Hematopoietic multipotent progenitor cell (in vitro differentiated cells): Measurements from ENCODE around the gene HSD11B1. TPM values are rescaled to one million over a fixed set of nuclear protein-coding genes. Genes with fewer than 3 reads are reported as not detected.
A peak's percentile ranks its signal among the peaks of the same experiment; 100 is the strongest.

Experiments used
- DNase-seq, 3 donors: peaks; one replicate each; pipeline ENCODE4 v3.0.0-alpha.2; 2011 to 2015; ENCODE audit warnings: low read depth in 2 of 3, low spot score in 2 of 3
- total RNA-seq: library from RNA; depleted of rRNA; stranded (reverse); fragments of >200 nt; gene quantifications from one replicate; pipeline ENCODE4 v1.2.3, GENCODE V29; 2012

Gene HSD11B1
- not detected for total RNA-seq

DNA sequence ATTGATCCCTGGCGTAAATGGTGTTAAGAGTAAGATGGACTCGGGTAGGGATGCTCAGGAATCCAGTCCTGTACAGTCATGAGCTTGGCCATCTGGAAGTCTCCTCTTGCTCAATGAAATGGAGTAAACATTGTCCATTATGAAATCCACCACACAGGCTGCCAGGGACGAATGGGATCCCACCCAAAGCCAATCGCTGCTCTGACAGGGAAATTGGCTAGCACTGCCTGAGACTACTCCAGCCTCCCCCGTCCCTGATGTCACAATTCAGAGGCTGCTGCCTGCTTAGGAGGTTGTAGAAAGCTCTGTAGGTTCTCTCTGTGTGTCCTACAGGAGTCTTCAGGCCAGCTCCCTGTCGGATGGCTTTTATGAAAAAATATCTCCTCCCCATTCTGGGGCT, at the start of gene HSD11B1:
HSD11B1 (plus strand) TSS at position 263 of the 400 bp plus-strand sequence; CDS start at position 360, 97 bp downstream.
- no peak for DNase-seq

DNA sequence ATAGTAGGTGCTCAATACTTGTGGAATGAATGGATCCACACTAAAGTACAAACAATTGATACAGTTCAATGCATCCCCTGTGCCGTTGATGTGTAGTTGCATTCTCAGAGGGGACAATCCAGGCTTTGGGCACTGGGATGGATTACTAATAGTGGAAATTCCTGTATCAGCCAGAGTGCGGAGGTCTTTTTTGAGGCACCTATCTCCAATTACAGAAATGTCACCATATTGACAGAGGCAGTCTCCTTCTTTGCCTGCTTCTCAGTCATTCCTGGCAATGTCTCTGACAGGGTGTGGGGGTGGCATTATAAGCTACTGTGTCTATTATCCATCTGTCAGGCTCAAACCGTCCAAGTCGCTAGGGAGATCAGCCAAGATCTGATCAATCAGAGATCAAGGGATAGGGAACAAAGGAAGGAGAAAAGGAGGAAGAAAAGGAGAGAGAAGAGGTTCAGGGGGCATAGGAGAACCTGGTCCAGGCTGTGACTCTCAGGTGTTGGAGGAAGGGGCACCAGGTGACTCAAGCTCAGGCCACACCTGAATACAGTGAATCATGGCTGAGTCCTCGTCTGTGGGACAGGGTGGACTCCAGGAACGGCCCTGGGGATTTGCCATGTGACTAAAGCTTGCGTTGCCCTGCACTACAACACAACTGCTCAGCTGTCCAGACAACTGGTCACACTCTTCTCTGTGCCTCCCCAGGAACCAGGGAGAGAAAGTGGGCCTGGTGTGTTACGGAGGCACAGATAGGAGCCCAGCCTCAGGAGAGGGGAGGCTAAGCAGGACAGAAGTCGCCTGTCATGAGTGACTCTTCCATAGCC, 49.0 kb upstream of the HSD11B1 start:
- DNase-seq: no peak

- DNase-seq: no peak
Measured at GRCh38 chr1:209657140-209657879, 47.3 kb upstream of the HSD11B1 start.

GRCh38 chr1:209657918-209658317, 46.7 kb upstream of the HSD11B1 start:
- DNase-seq: no peak

GRCh38 chr1:209659909-209660308, 44.7 kb upstream of the HSD11B1 start:
- DNase-seq: peak in 1 of 3 donors; percentile 29

DNA sequence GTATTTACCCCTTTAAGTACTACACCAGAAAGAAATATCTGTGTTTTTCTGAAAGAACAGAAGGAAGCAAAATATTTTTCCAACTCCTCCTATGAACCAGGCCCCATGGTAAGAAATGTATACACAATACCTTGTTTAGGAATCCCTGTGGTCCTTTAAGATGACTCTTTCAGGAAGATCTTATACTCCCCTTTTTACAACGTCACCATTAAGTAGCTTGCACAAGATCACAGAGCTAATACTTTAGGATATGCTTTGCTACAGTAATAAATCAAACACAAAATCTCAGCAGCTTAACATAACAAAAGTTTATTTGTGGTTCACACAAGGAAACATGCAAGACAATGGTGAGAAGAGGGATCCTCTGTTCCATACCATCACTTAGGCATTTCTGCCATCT, 43.6 kb upstream of the HSD11B1 start:
- no peak for DNase-seq

DNA sequence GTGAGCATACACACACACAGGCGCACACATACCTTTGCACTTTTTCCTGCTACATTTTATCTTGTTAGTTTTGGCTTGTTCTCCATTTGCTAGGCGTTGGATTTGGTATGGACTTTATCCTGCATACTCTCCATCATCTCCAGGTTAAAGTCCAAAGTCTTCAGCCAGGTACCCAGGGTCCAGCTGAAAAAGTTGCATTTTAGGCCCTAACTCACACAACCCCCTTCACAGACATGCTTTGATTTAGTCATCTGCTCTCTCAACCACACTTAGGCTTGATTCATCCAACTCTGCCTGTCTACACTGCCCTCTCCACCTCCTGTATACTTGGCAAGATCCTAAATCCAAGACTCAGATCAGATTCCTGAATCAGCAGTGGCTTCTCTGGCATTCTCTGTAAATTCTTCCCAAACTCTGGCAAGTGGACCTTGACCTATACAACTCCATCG, 41.7 kb upstream of the HSD11B1 start:
- no peak for DNase-seq

DNA sequence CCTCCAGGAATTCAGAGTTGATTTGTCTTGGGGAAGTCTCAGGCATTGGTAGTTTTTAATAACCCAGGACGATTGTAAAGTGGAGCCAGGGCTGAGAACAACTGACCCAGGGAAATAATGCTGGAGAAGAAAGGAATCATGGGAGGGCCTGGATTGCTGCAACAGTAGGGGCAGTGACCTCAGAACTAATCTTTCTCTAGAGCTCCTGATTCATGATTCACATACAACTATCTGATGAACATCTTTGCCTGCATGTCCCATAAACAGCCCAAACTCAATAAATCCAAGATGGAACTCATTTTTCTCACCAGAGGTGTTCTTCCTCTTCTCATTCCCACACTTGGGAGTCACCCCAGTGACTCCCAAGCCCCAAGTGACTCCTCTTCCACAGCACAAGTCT, 37.5 kb upstream of the HSD11B1 start:
- no peak for DNase-seq

DNA sequence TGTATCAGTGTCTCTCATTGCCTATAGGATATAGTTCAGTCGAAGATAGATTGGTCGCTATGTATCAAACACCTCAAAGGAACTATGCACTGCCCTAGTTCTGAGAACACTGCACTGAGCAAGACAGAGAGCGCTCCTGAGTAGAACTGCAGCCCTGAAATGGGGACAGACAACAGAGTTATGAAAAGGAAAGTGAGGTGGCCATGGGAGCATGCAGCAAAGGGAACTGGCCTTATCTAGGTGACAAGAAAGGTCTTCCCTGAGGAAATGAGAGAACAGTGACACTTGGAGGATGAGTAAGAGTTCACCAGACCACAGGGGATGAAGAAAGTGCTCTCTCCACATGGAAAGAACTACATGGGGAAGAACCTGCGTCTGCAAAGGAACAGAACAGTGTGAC, 36.9 kb upstream of the HSD11B1 start:
- no peak for DNase-seq

DNA sequence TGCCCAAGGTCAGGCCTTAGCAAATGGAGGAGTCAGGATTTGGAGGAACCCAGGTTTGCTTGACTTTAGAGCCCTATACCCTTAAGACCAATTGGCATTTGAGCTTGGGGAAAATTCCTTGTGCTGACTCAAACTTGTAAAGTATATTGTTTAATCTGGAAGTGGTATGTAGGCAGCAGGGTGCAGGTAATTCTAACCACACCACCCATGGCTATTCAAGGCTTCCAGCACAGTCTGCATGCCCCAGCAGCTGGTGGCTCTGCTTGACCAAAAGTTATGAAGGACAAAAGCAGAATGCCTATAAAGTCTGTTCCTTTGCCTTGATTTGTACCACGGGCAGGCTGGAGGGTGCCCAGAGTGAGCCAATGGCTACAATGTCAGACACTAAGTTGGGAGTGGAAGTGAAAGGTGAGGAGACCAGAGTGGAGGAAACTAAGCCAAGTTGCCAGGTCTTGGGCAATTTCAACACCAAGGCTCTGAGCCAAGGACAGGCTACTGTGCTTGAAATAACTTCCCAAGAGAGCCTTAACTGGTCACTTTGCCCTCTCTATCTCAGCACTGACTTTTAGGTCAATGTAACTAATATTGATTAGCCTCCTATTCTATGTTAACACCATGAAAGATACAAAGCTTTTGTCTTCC, 34.1 kb upstream of the HSD11B1 start:
- no peak for DNase-seq

GRCh38 chr1:209672705-209673630, 31.7 kb upstream of the HSD11B1 start:
- peak in 2 of 3 donors; percentile 54 to 59 for DNase-seq

- DNase-seq: no peak
Measured at GRCh38 chr1:209673631-209674417, 30.8 kb upstream of the HSD11B1 start.

DNA sequence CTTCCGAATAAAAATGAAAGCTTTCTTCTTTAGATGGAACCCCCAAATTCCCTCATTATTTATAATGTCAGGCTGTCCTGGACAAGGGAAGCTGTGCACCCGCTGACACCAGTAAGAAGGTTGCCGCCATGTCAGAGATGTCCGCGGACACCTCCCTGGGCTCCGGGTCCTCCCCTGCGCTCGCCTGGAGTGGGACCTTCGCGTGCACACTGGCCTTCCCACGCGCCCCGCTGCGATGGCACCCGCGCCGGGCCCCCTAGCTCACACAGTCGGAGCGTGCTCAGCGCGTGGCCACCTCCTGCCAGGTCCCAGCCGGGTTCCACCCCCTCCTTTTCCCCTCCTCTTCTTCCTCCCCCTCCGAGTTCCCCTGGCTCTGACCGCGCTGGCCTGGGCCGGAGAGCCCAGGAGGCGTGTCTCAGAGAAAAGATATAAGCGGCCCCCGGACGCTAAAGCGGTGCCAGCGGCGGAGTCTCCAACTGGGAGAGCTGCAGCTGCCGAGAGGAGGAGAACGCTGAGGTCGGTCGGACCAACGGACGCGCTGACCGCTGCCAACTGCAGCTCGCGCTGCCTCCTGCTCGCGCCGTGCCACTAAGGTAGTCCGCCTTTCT, 29.6 kb upstream of the HSD11B1 start, which contains the start of gene G0S2:
G0S2 (plus strand) TSS at position 456 of the 608 bp plus-strand sequence. CDS start 273 bp downstream, outside the sequence.
- peak in 1 of 3 donors; percentile 31 for DNase-seq

DNA sequence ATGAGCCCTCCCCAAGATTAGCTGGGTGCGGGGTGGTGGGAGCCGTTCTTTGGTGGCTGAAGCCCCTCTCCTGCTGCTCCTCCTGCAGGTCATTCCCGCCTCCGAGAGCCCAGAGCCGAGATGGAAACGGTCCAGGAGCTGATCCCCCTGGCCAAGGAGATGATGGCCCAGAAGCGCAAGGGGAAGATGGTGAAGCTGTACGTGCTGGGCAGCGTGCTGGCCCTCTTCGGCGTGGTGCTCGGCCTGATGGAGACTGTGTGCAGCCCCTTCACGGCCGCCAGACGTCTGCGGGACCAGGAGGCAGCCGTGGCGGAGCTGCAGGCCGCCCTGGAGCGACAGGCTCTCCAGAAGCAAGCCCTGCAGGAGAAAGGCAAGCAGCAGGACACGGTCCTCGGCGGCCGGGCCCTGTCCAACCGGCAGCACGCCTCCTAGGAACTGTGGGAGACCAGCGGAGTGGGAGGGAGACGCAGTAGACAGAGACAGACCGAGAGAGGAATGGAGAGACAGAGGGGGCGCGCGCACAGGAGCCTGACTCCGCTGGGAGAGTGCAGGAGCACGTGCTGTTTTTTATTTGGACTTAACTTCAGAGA, 29.0 kb upstream of the HSD11B1 start:
- no peak for DNase-seq

DNA sequence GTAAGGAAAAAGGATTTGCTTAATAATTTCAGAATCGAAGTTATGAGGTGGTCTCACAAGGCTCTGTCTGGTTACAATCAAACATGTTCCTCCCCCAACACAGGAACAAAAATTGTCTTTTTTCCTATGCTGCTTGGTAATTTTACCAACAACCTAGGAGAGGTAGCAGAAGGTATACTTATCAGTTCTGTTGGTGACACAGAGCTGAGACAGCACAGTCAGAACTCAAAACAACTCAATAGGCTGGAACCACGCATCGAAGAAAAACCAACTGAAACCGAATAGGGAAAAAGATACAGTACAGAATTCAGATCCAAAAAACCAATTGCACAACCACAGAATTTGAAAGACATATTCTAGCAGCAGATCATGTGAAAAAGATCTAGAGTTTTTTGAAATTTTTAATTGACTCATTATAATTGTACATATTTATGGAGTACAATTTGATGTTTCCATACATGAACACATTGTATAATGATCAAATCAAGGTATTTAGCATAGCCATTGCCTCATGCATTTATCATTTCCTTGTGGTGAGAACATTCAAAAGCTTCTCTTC, 25.6 kb upstream of the HSD11B1 start:
- DNase-seq: no peak

- DNase-seq: no peak
Measured at GRCh38 chr1:209685821-209686220, 18.8 kb upstream of the HSD11B1 start.

- no peak for DNase-seq
Measured at GRCh38 chr1:209686322-209686721, 18.3 kb upstream of the HSD11B1 start.

DNA sequence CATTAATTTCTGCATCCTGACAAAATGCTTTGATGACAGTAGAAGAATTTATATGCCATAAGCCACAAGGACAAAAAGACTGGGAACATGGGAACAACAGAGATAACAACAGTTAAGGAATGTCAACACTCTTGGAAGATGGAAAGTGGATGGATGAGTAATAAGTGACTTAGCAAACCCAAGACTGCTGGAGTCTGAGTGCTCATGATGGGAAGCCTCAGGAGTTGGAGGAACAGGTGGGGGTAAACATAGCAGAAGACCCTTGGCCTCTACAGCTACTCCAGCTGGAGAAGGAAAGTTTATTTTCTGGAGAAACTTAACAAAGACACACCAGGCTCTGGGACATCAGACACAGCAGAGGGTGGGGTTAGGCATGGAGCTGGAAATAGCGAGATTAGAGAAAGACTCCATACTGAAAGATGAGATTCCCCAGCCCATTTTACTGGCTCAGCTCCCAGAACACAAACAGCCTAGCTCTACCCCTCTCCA, 15.9 kb upstream of the HSD11B1 start:
- DNase-seq: no peak
